BLaER1 (cell line): ENCODE data around the gene TNS3.
A peak's percentile ranks its signal among the peaks of the same experiment; 100 is the strongest.

Experiments used
- H3K27ac ChIP-seq: shearing (Covaris generic); formaldehyde crosslinking; 2 replicates; pipeline ENCODE4 v1.8.1; 2022
- H3K27me3 ChIP-seq: shearing (Covaris generic); formaldehyde crosslinking; 2 replicates; pipeline ENCODE4 v1.8.1; 2022
- H3K36me3 ChIP-seq: shearing (Covaris generic); formaldehyde crosslinking; 2 replicates; pipeline ENCODE4 v1.8.1; 2022
- H3K4me1 ChIP-seq: shearing (Covaris generic); formaldehyde crosslinking; 2 replicates; pipeline ENCODE4 v1.8.1; 2022
- H3K4me2 ChIP-seq: shearing (Covaris generic); formaldehyde crosslinking; 2 replicates; pipeline ENCODE4 v1.8.1; 2022
- H3K4me3 ChIP-seq: shearing (Covaris generic); formaldehyde crosslinking; 2 replicates; pipeline ENCODE4 v1.8.1; 2022
- H3K9ac ChIP-seq: shearing (Covaris generic); formaldehyde crosslinking; 2 replicates; pipeline ENCODE4 v1.8.1; 2022
- H3K9me3 ChIP-seq: shearing (Covaris generic); formaldehyde crosslinking; 2 replicates; pipeline ENCODE4 v1.8.1; 2022
- H4K20me1 ChIP-seq: shearing (Covaris generic); formaldehyde crosslinking; 2 replicates; pipeline ENCODE4 v1.8.1; 2022
- Cebpa-rat ChIP-seq: shearing (Covaris generic); IDR thresholded peaks from 2 replicates; pipeline ENCODE4 v1.8.1; 2022

Gene TNS3

DNA sequence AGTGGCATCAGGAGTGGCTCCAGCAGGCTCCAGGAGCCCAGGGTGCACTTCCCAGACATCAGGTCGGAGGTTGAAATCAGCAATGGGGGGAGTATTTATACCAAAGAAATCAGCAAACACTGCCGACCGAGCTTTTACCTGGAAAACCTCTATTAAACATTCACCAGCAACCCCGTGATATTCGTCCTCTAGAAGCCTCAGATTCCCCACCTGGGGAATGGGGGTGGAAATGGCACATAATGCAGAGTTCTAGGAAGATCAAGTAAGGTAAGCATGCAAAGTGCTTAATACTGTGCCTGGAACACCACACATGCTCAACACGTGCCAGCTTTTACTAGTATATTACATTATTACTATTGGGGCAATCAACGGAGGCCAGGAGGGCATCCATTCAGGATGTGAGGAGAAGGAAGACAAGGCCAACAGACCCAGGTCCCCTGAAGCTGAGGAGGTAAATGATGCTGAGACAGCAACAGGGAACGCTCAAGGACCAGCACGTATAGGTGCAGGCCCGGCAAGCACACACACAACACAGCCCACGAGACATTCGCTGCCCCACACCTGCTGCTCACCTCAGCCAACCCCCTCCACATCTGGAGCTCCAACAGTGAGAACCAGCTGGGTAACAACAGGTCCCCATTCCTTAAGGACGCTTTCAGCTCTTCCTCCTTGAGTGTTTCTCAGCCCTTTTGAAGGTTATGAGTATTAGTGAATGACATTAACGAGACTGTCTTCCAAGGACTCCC is 125.5 kb downstream of the TNS3 start:
- H3K9me3 ChIP-seq: no peaks in the 10 kb centered on the region
- H3K27me3 ChIP-seq: no peaks in the 10 kb centered on the region
- no peaks in the 10 kb centered on the region for H3K36me3 ChIP-seq
- H3K27ac ChIP-seq: no peak overlapping the region
- TF ChIP-seq Cebpa-rat: no peak
- H3K4me3 ChIP-seq: no peak overlapping the region
- no peak overlapping the region for H3K9ac ChIP-seq
- H4K20me1 ChIP-seq: peaks cover 21% of the 10 kb centered on the region; the same call in 1 of the 2 replicates
- H3K4me2 ChIP-seq: no peak overlapping the region
- H3K4me1 ChIP-seq: peaks cover 30% of the 10 kb centered on the region

GRCh38 chr7:47455872-47456185 is 126.1 kb downstream of the TNS3 start:
- no peak overlapping the region for H3K27ac ChIP-seq
- no peak for TF ChIP-seq Cebpa-rat
- H4K20me1 ChIP-seq: peaks cover 18% of the 10 kb centered on the region; the same call in 1 of the 2 replicates
- H3K27me3 ChIP-seq: no peaks in the 10 kb centered on the region
- peaks cover 30% of the 10 kb centered on the region for H3K4me1 ChIP-seq
- no peak overlapping the region for H3K4me2 ChIP-seq
- no peaks in the 10 kb centered on the region for H3K9me3 ChIP-seq
- H3K9ac ChIP-seq: no peak overlapping the region
- no peak overlapping the region for H3K4me3 ChIP-seq
- no peaks in the 10 kb centered on the region for H3K36me3 ChIP-seq

DNA sequence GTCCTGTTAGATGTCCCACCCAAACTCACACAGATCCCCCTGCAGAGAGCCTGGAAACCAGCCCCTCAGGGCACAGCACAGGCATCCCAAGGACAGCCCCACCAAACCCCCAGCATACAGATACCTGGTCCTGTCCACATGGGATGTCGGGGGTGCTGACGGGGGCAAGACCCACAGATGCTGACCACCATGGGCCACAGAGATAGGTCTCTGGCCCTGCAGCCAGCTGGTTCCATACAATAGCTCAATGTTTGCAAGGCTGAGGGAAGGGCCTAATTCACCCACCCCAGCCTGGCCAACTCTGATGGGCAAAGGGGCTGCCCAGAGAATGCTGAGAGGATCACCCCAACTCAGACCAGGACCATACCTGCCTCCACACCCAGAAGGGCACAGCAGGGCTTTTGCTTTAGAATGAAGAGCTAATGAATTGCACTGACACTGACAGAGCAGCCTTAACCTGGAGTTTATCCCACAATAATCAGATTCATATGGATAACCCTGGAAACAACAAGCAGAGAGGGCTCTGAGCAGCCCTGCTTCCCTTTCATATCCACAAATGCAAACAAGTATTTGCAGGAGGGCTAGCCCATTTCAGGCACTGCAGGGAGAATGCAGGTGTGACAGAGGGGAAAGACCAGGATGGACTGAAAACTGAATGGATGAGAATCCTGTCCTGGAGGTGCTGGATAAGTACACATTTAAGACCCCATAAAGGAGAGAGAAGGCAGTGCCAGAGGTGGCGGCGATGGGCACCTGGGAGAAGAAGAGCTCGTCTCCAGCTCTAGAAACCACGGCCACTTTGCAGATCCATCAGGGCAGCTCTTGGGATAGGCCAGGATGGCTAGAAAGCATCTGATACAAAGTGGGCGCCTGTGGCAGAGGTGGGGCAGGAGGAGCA is 126.7 kb downstream of the TNS3 start:
- H3K4me1 ChIP-seq: peaks cover 30% of the 10 kb centered on the region
- no peaks in the 10 kb centered on the region for H3K36me3 ChIP-seq
- no peak overlapping the region for H3K4me3 ChIP-seq
- no peaks in the 10 kb centered on the region for H3K27me3 ChIP-seq
- no peak overlapping the region for H3K9ac ChIP-seq
- H3K27ac ChIP-seq: no peak overlapping the region
- no peak overlapping the region for H3K4me2 ChIP-seq
- TF ChIP-seq Cebpa-rat: no peak
- no peaks in the 10 kb centered on the region for H3K9me3 ChIP-seq
- peaks cover 18% of the 10 kb centered on the region; the same call in 1 of the 2 replicates for H4K20me1 ChIP-seq

- H3K4me1 ChIP-seq: peaks cover 30% of the 10 kb centered on the region
- H3K36me3 ChIP-seq: no peaks in the 10 kb centered on the region
- TF ChIP-seq Cebpa-rat: no peak
- peak overlapping the region; percentile 73 for H3K27ac ChIP-seq
- no peaks in the 10 kb centered on the region for H3K9me3 ChIP-seq
- no peaks in the 10 kb centered on the region for H3K27me3 ChIP-seq
- H4K20me1 ChIP-seq: peaks cover 18% of the 10 kb centered on the region; the same call in 1 of the 2 replicates
- no peak overlapping the region for H3K4me3 ChIP-seq
- peak overlapping the region; percentile 76 for H3K4me2 ChIP-seq
- H3K9ac ChIP-seq: no peak overlapping the region; the same call in 1 of the 2 replicates
Observed at GRCh38 chr7:47454069-47454973, 127.6 kb downstream of the TNS3 start.

DNA sequence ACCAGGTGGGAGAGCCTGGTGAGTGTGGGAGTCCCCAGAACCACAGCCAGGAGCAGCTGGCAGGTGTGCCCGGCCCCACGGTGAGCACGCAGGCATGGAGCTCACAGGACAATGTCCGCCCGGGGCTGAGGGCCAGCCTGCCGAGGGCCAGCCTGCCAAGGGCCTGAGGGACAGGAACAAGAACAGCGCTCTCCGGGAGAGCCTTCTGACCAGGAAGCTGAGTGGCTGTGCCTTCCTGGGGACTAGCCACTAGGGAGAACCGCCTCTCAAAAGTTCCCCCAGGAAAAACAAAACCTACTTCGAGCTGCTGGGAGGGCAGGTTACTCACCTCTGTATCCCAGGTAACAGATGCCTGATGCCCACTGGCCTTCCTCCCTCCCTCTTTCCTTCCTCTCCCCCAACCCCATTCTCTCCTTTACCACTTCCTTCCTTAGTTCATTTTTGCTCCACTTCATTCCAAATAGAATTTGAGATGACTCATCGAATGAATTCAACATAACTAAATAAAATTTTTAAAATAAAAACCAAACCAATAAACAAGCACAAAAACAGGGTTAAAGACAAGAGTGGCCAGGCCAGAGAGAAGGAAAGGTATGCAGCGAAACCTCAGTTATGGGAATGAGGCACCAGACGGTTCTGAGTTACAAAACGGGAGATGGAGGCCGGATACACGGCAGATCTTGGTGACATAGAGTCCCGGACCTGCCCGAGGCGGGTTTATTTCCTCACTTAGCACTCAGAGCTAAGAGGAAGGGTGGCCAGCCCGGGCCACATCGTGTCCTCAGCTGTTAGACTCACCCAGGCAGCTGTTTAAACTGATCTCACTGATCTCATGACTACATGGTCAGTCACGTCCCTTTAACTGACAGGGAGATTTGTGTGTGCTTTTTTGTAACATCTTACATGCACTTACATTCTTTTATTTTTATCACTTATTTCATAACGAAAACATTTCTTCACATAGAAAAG is 128.5 kb downstream of the TNS3 start:
- H3K4me2 ChIP-seq: peak overlapping the region; percentile 76

DNA sequence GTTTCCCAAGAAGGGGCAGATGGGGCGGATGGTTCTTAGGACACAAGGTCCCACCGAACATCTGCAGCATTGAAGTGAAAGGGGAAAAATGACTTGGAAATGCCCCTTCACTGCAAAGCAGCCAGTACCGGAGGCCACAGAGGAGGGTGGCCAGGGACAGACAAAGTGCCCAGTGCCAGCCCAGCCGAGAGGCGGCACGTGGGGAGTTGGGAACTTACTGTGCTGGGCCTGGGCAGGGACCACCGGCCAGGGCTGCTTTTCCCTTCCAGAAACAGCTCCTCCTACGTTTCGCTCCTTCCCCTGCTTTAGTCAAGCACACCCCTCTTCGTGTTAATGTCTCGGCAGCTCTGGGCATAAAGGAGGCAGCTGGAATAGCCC is 129.2 kb downstream of the TNS3 start:
- Histone ChIP-seq H3K36me3 (no peaks in the 10 kb centered on the region), H3K4me3 (no peak overlapping the region), H3K27me3 (no peaks in the 10 kb centered on the region), H3K4me1 (peaks cover 23% of the 10 kb centered on the region), H3K9me3 (no peaks in the 10 kb centered on the region), H3K9ac (no peak overlapping the region), H3K4me2 (peak overlapping the region; percentile 76), H4K20me1 (peaks cover 9% of the 10 kb centered on the region; the same call in 1 of the 2 replicates), H3K27ac (peak overlapping the region; percentile 73; the same call in 1 of the 2 replicates)
- no peak for TF ChIP-seq Cebpa-rat

More for the DNA sequence above, 128.5 kb downstream of the TNS3 start:
- Histone ChIP-seq H3K9me3 (no peaks in the 10 kb centered on the region), H4K20me1 (peaks cover 12% of the 10 kb centered on the region; the same call in 1 of the 2 replicates), H3K4me3 (no peak overlapping the region), H3K27me3 (no peaks in the 10 kb centered on the region), H3K9ac (no peak overlapping the region; the same call in 1 of the 2 replicates), H3K27ac (peak overlapping the region; percentile 73), H3K36me3 (no peaks in the 10 kb centered on the region), H3K4me1 (peaks cover 27% of the 10 kb centered on the region)
- no peak for TF ChIP-seq Cebpa-rat

GRCh38 chr7:47452295-47452694 is 129.6 kb downstream of the TNS3 start:
- H4K20me1 ChIP-seq: peaks cover 9% of the 10 kb centered on the region; the same call in 1 of the 2 replicates
- no peak overlapping the region for H3K27ac ChIP-seq
- no peaks in the 10 kb centered on the region for H3K27me3 ChIP-seq
- no peaks in the 10 kb centered on the region for H3K9me3 ChIP-seq
- H3K9ac ChIP-seq: no peak overlapping the region
- H3K4me2 ChIP-seq: no peak overlapping the region
- H3K4me1 ChIP-seq: peaks cover 23% of the 10 kb centered on the region
- TF ChIP-seq Cebpa-rat: no peak
- no peak overlapping the region for H3K4me3 ChIP-seq
- no peaks in the 10 kb centered on the region for H3K36me3 ChIP-seq

GRCh38 chr7:47451851-47452205 is 130.1 kb downstream of the TNS3 start:
- no peak overlapping the region for H3K27ac ChIP-seq
- peaks cover 9% of the 10 kb centered on the region; the same call in 1 of the 2 replicates for H4K20me1 ChIP-seq
- peaks cover 23% of the 10 kb centered on the region for H3K4me1 ChIP-seq
- no peaks in the 10 kb centered on the region for H3K36me3 ChIP-seq
- no peak for TF ChIP-seq Cebpa-rat
- no peak overlapping the region for H3K4me3 ChIP-seq
- no peaks in the 10 kb centered on the region for H3K9me3 ChIP-seq
- no peak overlapping the region for H3K4me2 ChIP-seq
- no peaks in the 10 kb centered on the region for H3K27me3 ChIP-seq
- H3K9ac ChIP-seq: no peak overlapping the region
